HepG2 (cell line): ENCODE measurements around the gene TRIP6. TPM values are rescaled to one million over a fixed set of nuclear protein-coding genes. Genes with fewer than 3 reads are reported as not detected.
A peak's percentile ranks its signal among the peaks of the same experiment; 100 is the strongest.

ENCODE experiments used
- GFI1 ChIP-seq: sonication (generic); formaldehyde crosslinking; IDR thresholded peaks from 2 replicates; pipeline ENCODE4 v1.5.0; 2020; ENCODE audit warnings: missing genetic modification reagents, mild to moderate bottlenecking, borderline replicate concordance
- NONO ChIP-seq, 2 experiments: fragments of 450-650 bp in 1 of 2; sonication (generic) in 1 of 2; formaldehyde crosslinking in 1 of 2; IDR thresholded peaks in 1 of 2; conservative IDR thresholded peaks in 1 of 2; 2 replicates each; pipeline versions ENCODE4 v1.6.1 to v1.8.0; 2017 to 2022; ENCODE audit warnings: mild to moderate bottlenecking in 1 of 2, missing genetic modification reagents in 1 of 2, moderate library complexity in 1 of 2
- PCBP1 ChIP-seq: fragments of 200-400 bp; formaldehyde crosslinking; IDR thresholded peaks from 2 replicates; pipeline ENCODE4 v1.6.1; 2017; ENCODE audit warnings: mild to moderate bottlenecking, low read depth, low read length, borderline replicate concordance
- PITX1 ChIP-seq: sonication (generic); formaldehyde crosslinking; IDR thresholded peaks from 2 replicates; pipeline ENCODE4 v1.5.1; 2020; ENCODE audit warnings: mild to moderate bottlenecking, missing genetic modification reagents
- RARA ChIP-seq: IDR thresholded peaks from 2 replicates; pipeline ENCODE4 v1.6.1; 2016; ENCODE audit warnings: missing genetic modification reagents, missing compliant biosample characterization
- REPIN1 ChIP-seq: sonication (generic); formaldehyde crosslinking; IDR thresholded peaks from 2 replicates; pipeline ENCODE4 v1.8.0; 2022; ENCODE audit warnings: missing genetic modification reagents, low read depth, mild to moderate bottlenecking, borderline replicate concordance
- YEATS4 ChIP-seq: sonication (generic); formaldehyde crosslinking; IDR thresholded peaks from 2 replicates; pipeline ENCODE4 v1.4.0; 2020; ENCODE audit warnings: missing genetic modification reagents, borderline replicate concordance
- ZFP1 ChIP-seq: IDR thresholded peaks from 2 replicates; pipeline ENCODE4 v1.6.1; 2016
- ZNF234 ChIP-seq: sonication (generic); formaldehyde crosslinking; conservative IDR thresholded peaks from 2 replicates; pipeline ENCODE4 v1.5.1; 2020; ENCODE audit warnings: mild to moderate bottlenecking, missing genetic modification reagents
- ZNF543 ChIP-seq: sonication (generic); formaldehyde crosslinking; IDR thresholded peaks from 2 replicates; pipeline ENCODE4 v1.4.0; 2020; ENCODE audit warnings: mild to moderate bottlenecking, missing genetic modification reagents
- ZNF615 ChIP-seq: sonication (generic); formaldehyde crosslinking; IDR thresholded peaks from 2 replicates; pipeline ENCODE4 v1.5.0; 2020; ENCODE audit warnings: mild to moderate bottlenecking, missing genetic modification reagents, borderline replicate concordance
- ZNF788 ChIP-seq: sonication (generic); formaldehyde crosslinking; IDR thresholded peaks from 2 replicates; pipeline ENCODE4 v1.5.0; 2020; ENCODE audit warnings: mild to moderate bottlenecking, missing genetic modification reagents, borderline replicate concordance
- polyA plus RNA-seq, 8 experiments: library from polyadenylated mRNA; depleted of rRNA in 3 of 8; stranded (reverse) in 7 of 8; unstranded in 1 of 8; fragments of >200 nt; fragmentation: Illumina TruSeq in 4 of 8; extraction: Trizol in 4 of 8; gene quantifications; 2 replicates each; pipeline versions ENCODE4 v1.2.1 to v1.2.3, GENCODE V29; 2011 to 2016; ENCODE audit warnings: low read depth in 4 of 8, missing spikeins in 1 of 8, mixed read lengths in 1 of 8; ENCODE audit not compliant: insufficient read depth in 1 of 8
- total RNA-seq, 5 experiments: library from RNA; depleted of rRNA; stranded (reverse); fragments of >200 nt; fragmentation: Illumina TruSeq; extraction: Trizol; gene quantifications; 2 replicates each; pipeline ENCODE4 v1.2.3, GENCODE V29; 2016; ENCODE audit warnings: low read depth in 1 of 5
- TF ChIP-seq, protein P1 (sequence below): sonication (generic); formaldehyde crosslinking; IDR thresholded peaks from 2 replicates; pipeline ENCODE4 v1.5.1; 2020; ENCODE audit warnings: missing genetic modification reagents, mild to moderate bottlenecking, borderline replicate concordance
- TF ChIP-seq, protein P2 (sequence below): sonication (generic); formaldehyde crosslinking; IDR thresholded peaks from 2 replicates; pipeline ENCODE4 v1.8.0; 2022; ENCODE audit warnings: mild to moderate bottlenecking, missing genetic modification reagents
- TF ChIP-seq, protein P3 (sequence below): sonication (generic); formaldehyde crosslinking; IDR thresholded peaks from 2 replicates; pipeline ENCODE4 v1.4.0; 2020; ENCODE audit warnings: missing genetic modification reagents, borderline replicate concordance
- TF ChIP-seq, protein P4 (sequence below): sonication (generic); formaldehyde crosslinking; IDR thresholded peaks from 2 replicates; pipeline ENCODE4 v1.5.1; 2020; ENCODE audit warnings: missing genetic modification reagents, mild to moderate bottlenecking, borderline replicate concordance
- TF ChIP-seq, protein P5 (sequence below): sonication (generic); formaldehyde crosslinking; conservative IDR thresholded peaks from 2 replicates; pipeline ENCODE4 v1.4.0; 2020; ENCODE audit warnings: missing genetic modification reagents
- TF ChIP-seq, protein P6 (sequence below): IDR thresholded peaks from 2 replicates; pipeline ENCODE4 v1.6.1; 2012; ENCODE audit warnings: inconsistent platforms

TRIP6 gene
- total and polyA plus RNA-seq, 2 of the 13 experiments (the other 11 are each of a cell fraction or from before 2014, with no cell fraction given): 0.34 to 0.38 TPM

DNA sequence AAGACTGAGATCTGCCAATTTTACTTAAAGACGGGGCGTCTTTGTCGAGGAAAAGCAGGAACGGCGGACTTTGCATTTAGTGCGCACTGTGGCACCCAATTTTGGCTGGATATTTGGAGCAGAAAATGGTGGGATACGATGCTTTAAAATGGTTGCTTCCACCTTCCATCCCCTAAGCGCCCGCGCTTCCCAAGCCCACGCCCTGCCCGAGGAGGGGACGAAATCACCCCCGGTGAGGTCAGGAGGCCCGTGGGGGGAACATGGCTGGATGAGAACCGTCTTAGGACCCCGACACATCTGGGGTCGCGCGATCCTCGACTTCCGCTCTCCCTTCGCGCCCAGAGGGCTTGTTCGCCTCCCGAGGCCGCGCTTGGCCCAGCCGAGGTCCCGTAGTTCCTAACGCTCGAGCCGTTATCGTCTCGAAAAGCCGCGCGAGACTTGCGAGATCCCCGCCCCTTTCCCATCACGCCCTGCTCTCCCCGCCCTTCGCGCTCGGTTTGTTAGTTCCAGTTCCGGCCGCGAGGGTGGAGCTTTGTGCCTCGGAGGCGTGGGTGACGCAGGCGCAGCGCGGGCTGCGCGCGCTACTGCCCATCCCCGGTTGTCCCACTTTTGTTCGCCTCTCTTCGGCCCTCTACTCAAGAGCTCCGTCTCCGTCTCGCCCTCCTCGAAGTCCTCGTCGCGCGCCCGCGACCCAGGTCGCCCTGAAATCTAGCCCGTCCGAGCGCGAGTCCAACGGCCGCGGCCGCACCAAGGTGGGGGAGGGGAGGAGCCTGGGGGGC is 7.6 kb downstream of the TRIP6 start, which contains the start of gene SRRT (continued):
- TF ChIP-seq YEATS4 (peak; percentile 89), PCBP1 (0 out of 2 replicates have a peak, but pooled peaks have one; percentile 70), PITX1 (CRISPR knock-in tag) (peak; percentile 55), ZNF788 (peak; percentile 85; the same call in 1 of the 2 replicates), ZNF234 (peak; percentile 65; the same call in 1 of the 2 replicates), REPIN1 (CRISPR knock-in tag) (peak; percentile 97), NONO (IDR thresholded peaks at IDR 0.05) (no peak), NONO (CRISPR knock-in tag; conservative IDR thresholded peaks at IDR 0.05) (peak; percentile 92), ZNF615 (CRISPR knock-in tag) (0 out of 2 replicates have a peak, but pooled peaks have one; percentile 59), RARA (no peak), GFI1 (CRISPR knock-in tag) (peak; percentile 43; the same call in 1 of the 2 replicates), ZFP1 (CRISPR knock-in tag) (no peak), ZNF543 (CRISPR knock-in tag) (peak; percentile 93)
- TF ChIP-seq, protein P1, sequence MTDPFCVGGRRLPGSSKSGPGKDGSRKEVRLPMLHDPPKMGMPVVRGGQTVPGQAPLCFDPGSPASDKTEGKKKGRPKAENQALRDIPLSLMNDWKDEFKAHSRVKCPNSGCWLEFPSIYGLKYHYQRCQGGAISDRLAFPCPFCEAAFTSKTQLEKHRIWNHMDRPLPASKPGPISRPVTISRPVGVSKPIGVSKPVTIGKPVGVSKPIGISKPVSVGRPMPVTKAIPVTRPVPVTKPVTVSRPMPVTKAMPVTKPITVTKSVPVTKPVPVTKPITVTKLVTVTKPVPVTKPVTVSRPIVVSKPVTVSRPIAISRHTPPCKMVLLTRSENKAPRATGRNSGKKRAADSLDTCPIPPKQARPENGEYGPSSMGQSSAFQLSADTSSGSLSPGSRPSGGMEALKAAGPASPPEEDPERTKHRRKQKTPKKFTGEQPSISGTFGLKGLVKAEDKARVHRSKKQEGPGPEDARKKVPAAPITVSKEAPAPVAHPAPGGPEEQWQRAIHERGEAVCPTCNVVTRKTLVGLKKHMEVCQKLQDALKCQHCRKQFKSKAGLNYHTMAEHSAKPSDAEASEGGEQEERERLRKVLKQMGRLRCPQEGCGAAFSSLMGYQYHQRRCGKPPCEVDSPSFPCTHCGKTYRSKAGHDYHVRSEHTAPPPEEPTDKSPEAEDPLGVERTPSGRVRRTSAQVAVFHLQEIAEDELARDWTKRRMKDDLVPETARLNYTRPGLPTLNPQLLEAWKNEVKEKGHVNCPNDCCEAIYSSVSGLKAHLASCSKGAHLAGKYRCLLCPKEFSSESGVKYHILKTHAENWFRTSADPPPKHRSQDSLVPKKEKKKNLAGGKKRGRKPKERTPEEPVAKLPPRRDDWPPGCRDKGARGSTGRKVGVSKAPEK: no peak
- TF ChIP-seq, protein P2, sequence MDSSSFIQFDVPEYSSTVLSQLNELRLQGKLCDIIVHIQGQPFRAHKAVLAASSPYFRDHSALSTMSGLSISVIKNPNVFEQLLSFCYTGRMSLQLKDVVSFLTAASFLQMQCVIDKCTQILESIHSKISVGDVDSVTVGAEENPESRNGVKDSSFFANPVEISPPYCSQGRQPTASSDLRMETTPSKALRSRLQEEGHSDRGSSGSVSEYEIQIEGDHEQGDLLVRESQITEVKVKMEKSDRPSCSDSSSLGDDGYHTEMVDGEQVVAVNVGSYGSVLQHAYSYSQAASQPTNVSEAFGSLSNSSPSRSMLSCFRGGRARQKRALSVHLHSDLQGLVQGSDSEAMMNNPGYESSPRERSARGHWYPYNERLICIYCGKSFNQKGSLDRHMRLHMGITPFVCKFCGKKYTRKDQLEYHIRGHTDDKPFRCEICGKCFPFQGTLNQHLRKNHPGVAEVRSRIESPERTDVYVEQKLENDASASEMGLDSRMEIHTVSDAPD: peak; percentile 19; the same call in 1 of the 2 replicates
- TF ChIP-seq, protein P3, sequence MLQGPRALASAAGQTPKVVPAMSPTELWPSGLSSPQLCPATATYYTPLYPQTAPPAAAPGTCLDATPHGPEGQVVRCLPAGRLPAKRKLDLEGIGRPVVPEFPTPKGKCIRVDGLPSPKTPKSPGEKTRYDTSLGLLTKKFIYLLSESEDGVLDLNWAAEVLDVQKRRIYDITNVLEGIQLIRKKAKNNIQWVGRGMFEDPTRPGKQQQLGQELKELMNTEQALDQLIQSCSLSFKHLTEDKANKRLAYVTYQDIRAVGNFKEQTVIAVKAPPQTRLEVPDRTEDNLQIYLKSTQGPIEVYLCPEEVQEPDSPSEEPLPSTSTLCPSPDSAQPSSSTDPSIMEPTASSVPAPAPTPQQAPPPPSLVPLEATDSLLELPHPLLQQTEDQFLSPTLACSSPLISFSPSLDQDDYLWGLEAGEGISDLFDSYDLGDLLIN (CRISPR knock-in tag): peak; percentile 25; the same call in 1 of the 2 replicates
- TF ChIP-seq, protein P4, sequence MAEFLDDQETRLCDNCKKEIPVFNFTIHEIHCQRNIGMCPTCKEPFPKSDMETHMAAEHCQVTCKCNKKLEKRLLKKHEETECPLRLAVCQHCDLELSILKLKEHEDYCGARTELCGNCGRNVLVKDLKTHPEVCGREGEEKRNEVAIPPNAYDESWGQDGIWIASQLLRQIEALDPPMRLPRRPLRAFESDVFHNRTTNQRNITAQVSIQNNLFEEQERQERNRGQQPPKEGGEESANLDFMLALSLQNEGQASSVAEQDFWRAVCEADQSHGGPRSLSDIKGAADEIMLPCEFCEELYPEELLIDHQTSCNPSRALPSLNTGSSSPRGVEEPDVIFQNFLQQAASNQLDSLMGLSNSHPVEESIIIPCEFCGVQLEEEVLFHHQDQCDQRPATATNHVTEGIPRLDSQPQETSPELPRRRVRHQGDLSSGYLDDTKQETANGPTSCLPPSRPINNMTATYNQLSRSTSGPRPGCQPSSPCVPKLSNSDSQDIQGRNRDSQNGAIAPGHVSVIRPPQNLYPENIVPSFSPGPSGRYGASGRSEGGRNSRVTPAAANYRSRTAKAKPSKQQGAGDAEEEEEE: no peak
- TF ChIP-seq, protein P5, sequence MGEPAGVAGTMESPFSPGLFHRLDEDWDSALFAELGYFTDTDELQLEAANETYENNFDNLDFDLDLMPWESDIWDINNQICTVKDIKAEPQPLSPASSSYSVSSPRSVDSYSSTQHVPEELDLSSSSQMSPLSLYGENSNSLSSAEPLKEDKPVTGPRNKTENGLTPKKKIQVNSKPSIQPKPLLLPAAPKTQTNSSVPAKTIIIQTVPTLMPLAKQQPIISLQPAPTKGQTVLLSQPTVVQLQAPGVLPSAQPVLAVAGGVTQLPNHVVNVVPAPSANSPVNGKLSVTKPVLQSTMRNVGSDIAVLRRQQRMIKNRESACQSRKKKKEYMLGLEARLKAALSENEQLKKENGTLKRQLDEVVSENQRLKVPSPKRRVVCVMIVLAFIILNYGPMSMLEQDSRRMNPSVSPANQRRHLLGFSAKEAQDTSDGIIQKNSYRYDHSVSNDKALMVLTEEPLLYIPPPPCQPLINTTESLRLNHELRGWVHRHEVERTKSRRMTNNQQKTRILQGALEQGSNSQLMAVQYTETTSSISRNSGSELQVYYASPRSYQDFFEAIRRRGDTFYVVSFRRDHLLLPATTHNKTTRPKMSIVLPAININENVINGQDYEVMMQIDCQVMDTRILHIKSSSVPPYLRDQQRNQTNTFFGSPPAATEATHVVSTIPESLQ (CRISPR knock-in tag): no peak
- TF ChIP-seq, protein P6, sequence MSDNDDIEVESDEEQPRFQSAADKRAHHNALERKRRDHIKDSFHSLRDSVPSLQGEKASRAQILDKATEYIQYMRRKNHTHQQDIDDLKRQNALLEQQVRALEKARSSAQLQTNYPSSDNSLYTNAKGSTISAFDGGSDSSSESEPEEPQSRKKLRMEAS: peak; percentile 91
